B cell (primary cell): Measurements from ENCODE around the gene DNAJB6.

Experiments
- EZH2 ChIP-seq: IDR thresholded peaks from 2 replicates; pipeline ENCODE4 v1.6.1; 2012; ENCODE audit warnings: borderline replicate concordance, low read depth, mild to moderate bottlenecking, moderate library complexity, low read length; ENCODE audit not compliant: insufficient read depth, poor library complexity, severe bottlenecking
- TF ChIP-seq, protein P1 (sequence below): fragments of 200-600 bp; IDR thresholded peaks from one replicate; pipeline ENCODE4 v1.8.0; 2022; ENCODE audit warnings: antibody characterized with exemption, mild to moderate bottlenecking

DNA sequence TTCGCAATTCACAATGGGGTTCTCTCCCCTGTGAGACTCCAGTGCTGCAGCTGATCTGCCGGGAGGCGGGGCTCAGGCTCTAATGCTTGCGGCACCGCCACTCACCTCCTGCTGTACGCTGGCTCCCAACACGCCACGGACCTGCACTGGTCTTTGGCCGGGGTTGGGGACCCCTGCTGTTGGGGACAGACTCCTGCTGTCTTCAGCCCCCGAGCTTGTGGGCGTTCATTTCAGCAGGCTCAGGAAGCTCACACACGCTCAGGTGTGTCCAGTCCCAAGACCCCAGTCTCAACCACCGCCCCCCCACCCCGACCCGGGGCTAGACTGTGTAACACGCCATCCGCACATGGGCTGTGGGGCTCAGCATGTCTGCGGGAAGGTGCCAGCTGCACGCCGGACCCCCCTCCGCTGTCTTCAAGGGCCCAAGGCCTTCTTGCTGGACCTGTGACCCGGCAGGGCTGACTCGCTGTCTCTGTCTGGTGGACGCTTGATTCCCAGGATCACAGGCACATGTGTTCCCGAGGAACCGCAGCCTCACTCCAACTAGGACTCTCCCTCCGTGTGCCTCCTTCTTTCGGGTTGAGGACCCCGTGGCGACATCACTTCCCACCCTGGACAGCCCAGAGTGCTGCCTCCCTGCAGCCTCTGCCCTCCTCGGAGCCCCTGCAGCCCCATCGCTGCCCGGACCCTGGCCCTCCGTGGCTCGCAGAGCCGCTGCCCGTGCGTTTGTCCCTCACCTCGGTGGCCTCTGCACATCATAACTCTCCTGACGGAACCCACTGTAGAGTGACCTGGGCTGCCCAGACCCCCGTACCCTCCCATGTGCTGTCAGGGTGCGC lies 106.4 kb downstream of the DNAJB6 start:
- TF ChIP-seq, protein P1, sequence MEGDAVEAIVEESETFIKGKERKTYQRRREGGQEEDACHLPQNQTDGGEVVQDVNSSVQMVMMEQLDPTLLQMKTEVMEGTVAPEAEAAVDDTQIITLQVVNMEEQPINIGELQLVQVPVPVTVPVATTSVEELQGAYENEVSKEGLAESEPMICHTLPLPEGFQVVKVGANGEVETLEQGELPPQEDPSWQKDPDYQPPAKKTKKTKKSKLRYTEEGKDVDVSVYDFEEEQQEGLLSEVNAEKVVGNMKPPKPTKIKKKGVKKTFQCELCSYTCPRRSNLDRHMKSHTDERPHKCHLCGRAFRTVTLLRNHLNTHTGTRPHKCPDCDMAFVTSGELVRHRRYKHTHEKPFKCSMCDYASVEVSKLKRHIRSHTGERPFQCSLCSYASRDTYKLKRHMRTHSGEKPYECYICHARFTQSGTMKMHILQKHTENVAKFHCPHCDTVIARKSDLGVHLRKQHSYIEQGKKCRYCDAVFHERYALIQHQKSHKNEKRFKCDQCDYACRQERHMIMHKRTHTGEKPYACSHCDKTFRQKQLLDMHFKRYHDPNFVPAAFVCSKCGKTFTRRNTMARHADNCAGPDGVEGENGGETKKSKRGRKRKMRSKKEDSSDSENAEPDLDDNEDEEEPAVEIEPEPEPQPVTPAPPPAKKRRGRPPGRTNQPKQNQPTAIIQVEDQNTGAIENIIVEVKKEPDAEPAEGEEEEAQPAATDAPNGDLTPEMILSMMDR, result no peak
- TF ChIP-seq EZH2, result no peak
